Keratinocyte (primary cell): ENCODE data around the gene NAV3. TPM values are rescaled to one million over a fixed set of nuclear protein-coding genes. Genes with fewer than 3 reads are reported as not detected.

ENCODE experiments used
- DNase-seq: peaks from one replicate; pipeline ENCODE4 v3.0.0-alpha.2; 2011; ENCODE audit warnings: low read depth, missing footprints, low spot score
- FAIRE-seq: peaks from 2 replicates; lab custom pipeline; 2011; peaks lifted over from hg19 to GRCh38; lab: Jason Lieb, UNC
- H2AFZ ChIP-seq: 2 replicates; pipeline ENCODE4 v1.6.0; 2012; ENCODE audit warnings: low read length, control low read depth, inconsistent platforms; ENCODE audit not compliant: control insufficient read depth
- H3K27ac ChIP-seq: 2 replicates; pipeline ENCODE4 v1.5.1; 2011; ENCODE audit warnings: low read length; ENCODE audit not compliant: control insufficient read depth, insufficient read depth
- H3K27me3 ChIP-seq: 3 replicates; pipeline ENCODE4 v1.6.0; 2011; ENCODE audit warnings: low read length; ENCODE audit not compliant: control insufficient read depth, insufficient read depth; ENCODE audit errors: extremely low read depth
- H3K36me3 ChIP-seq, 2 experiments: 2 replicates in 1 of 2; 3 replicates in 1 of 2; pipeline ENCODE4 v1.5.1; 2011; ENCODE audit warnings: low read length in 2 of 2, mild to moderate bottlenecking in 1 of 2; ENCODE audit not compliant: control insufficient read depth in 2 of 2, insufficient read depth in 2 of 2; ENCODE audit errors: extremely low read depth in 1 of 2
- H3K4me1 ChIP-seq: 3 replicates; pipeline ENCODE4 v1.5.1; 2011; ENCODE audit warnings: low read length; ENCODE audit not compliant: control insufficient read depth, insufficient read depth; ENCODE audit errors: extremely low read depth
- H3K4me2 ChIP-seq: 3 replicates; pipeline ENCODE4 v1.6.0; 2011; ENCODE audit warnings: low read depth, low read length; ENCODE audit not compliant: control insufficient read depth, insufficient read depth; ENCODE audit errors: extremely low read depth
- H3K4me3 ChIP-seq, 3 experiments: fragments of 200-600 bp in 1 of 3; sonication (generic) in 1 of 3; 2 replicates in 2 of 3; 3 replicates in 1 of 3; pipeline ENCODE4 v1.5.1; 2011 to 2016; ENCODE audit warnings: low read length in 3 of 3, mild to moderate bottlenecking in 3 of 3, control low read depth in 2 of 3, inconsistent platforms in 1 of 3, low read depth in 1 of 3, mixed read lengths in 1 of 3, mixed run types in 1 of 3, moderate library complexity in 1 of 3; ENCODE audit not compliant: control insufficient read depth in 2 of 3, insufficient read depth in 2 of 3; ENCODE audit errors: extremely low read depth in 1 of 3
- H3K79me2 ChIP-seq: 2 replicates; pipeline ENCODE4 v1.6.0; 2012; ENCODE audit warnings: low read length; ENCODE audit not compliant: control insufficient read depth, insufficient read depth
- H3K9ac ChIP-seq: 3 replicates; pipeline ENCODE4 v1.6.0; 2011; ENCODE audit warnings: low read length; ENCODE audit not compliant: control insufficient read depth, insufficient read depth; ENCODE audit errors: extremely low read depth
- H3K9me1 ChIP-seq: 3 replicates; pipeline ENCODE4 v1.6.0; 2011; ENCODE audit warnings: low read length; ENCODE audit not compliant: control insufficient read depth, insufficient read depth; ENCODE audit errors: extremely low read depth
- H3K9me3 ChIP-seq: 2 replicates; pipeline ENCODE4 v1.5.1; 2012; ENCODE audit warnings: low read depth, low read length; ENCODE audit not compliant: control insufficient read depth
- H4K20me1 ChIP-seq: 3 replicates; pipeline ENCODE4 v1.6.0; 2011; ENCODE audit warnings: low read length; ENCODE audit not compliant: control insufficient read depth, insufficient read depth; ENCODE audit errors: extremely low read depth
- EZH2 ChIP-seq: IDR thresholded peaks from one replicate; pipeline ENCODE4 v1.6.1; 2012; ENCODE audit warnings: inconsistent platforms, mild to moderate bottlenecking, low read length, moderate library complexity
- dilution Hi-C: fragments of 300-500 bp; cut with MboI; formaldehyde crosslinking; loops from one replicate; pipeline ENCODE4 v1.7.0; 2020; ENCODE audit warnings: low sequenced_read_pairs; ENCODE audit not compliant: extremely low pct_ligation_motif_present
- polyA plus RNA-seq, 5 experiments: library from polyadenylated mRNA; depleted of rRNA in 3 of 5; stranded (reverse) in 3 of 5; stranded (forward) in 1 of 5; unstranded in 1 of 5; fragments of >200 nt; gene quantifications; 1 replicate in 1 of 5; 2 replicates in 3 of 5; 3 replicates in 1 of 5; pipeline versions ENCODE4 v1.2.1 to v1.2.3, GENCODE V29; 2011 to 2012; ENCODE audit warnings: missing spikeins in 2 of 5, low read depth in 1 of 5, low replicate concordance in 1 of 5
- TF ChIP-seq, protein P1 (sequence below), 3 experiments: IDR thresholded peaks in 1 of 3; conservative IDR thresholded peaks in 1 of 3; optimal IDR thresholded peaks in 1 of 3; 2 replicates in 2 of 3; 3 replicates in 1 of 3; pipeline versions ENCODE3 to v1.5.1; 2011; ENCODE audit warnings: low read length in 3 of 3, mild to moderate bottlenecking in 3 of 3, moderate library complexity in 2 of 3, control low read depth in 1 of 3, inconsistent platforms in 1 of 3; ENCODE audit not compliant: insufficient read depth in 2 of 3; ENCODE audit errors: extremely low read depth in 1 of 3

Gene NAV3
- polyA plus RNA-seq, 1 donor (not counting 4 experiments of a cell fraction or from before 2014, with no cell fraction given): 22.6 TPM

DNA sequence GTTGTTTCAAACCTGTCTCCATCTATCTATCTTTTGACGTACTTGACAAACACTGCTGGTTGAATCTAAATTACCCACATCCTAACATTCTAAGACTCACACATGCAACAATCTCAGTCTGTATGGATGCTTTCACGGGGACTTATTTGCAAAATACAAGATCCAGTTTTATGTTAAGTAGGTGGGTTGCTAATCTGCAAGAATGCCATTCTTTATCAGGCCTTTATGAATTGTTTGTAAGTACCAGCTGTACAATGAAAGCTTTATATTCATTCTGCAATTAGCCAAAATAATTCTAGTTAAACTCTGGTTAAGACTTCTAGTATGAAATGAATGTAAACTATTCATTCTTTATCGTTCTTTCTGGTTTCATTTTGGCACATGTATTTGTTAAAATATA lies 135.1 kb downstream of the NAV3 start:
- no peak for FAIRE-seq
- dilution Hi-C loops: no loop called here

DNA sequence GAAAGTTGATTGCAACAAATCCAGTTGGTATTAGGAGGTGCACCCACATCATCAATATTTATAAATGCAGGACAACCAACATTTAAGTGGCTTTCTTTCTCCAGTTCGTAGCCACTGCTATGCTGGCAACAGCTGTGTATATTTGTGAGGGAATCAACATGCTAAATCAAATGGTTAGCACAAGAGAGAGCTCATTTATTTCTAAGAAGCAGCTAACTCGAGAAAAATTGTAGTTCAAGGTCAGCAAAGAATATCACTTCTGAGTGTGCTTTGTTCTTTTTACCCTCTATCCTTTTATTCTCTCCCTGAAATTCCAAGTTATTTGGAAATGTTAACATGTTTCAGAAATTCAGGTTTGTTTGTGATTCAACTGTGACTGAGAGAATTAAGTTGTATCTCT lies 137.3 kb downstream of the NAV3 start:
- Histone ChIP-seq H3K4me3 (no peak overlapping the region), H3K9ac (no peak overlapping the region), H3K4me1 (no peaks in the 10 kb centered on the region), H3K36me3 (peaks cover 0 to 1% of the 10 kb centered on the region in 2 experiments), H3K27ac (no peak overlapping the region), H3K9me1 (no peaks in the 10 kb centered on the region), H3K4me2 (no peak overlapping the region), H3K9me3 (no peaks in the 10 kb centered on the region), H3K27me3 (no peaks in the 10 kb centered on the region), H3K79me2 (peaks cover 2% of the 10 kb centered on the region), H4K20me1 (no peaks in the 10 kb centered on the region), H2AFZ (no peak overlapping the region)
- FAIRE-seq (no peak), DNase-seq (no peak)
- no peak for TF ChIP-seq EZH2
- dilution Hi-C loops: no loop called here

More for the DNA sequence above, 135.1 kb downstream of the NAV3 start:
- H3K36me3 ChIP-seq: peaks cover 1 to 4% of the 10 kb centered on the region in 2 experiments
- peaks cover 7% of the 10 kb centered on the region for H3K79me2 ChIP-seq
- no peaks in the 10 kb centered on the region for H4K20me1 ChIP-seq
- H3K4me2 ChIP-seq: no peak overlapping the region
- DNase-seq: no peak
- no peaks in the 10 kb centered on the region for H3K9me1 ChIP-seq
- H3K9me3 ChIP-seq: no peaks in the 10 kb centered on the region
- H3K27ac ChIP-seq: no peak overlapping the region
- no peaks in the 10 kb centered on the region for H3K4me1 ChIP-seq
- no peak overlapping the region for H3K4me3 ChIP-seq
- TF ChIP-seq EZH2: no peak
- no peak overlapping the region for H2AFZ ChIP-seq
- no peaks in the 10 kb centered on the region for H3K27me3 ChIP-seq
- no peak overlapping the region for H3K9ac ChIP-seq

DNA sequence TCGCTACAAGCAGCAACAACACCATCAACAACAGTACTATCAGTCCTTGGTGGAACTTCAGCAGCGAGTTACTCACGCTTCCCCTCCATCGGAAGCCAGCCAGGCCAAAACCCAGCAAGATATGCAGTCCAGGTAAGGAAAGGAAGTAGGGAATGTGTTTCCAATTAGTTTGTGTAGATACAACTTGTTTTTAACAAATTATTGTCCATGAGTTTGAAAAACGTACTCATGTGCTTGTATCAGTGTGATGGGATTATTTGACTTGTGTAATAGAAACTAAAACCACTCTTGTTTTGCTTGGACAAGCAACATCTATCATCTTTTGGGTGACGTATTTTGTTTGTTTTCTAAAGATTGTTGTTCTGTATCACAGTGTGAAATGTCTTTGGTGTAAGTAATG lies 137.9 kb downstream of the NAV3 start:
- no peaks in the 10 kb centered on the region for H4K20me1 ChIP-seq
- H3K27me3 ChIP-seq: no peaks in the 10 kb centered on the region
- peaks cover 0 to 1% of the 10 kb centered on the region in 2 experiments for H3K36me3 ChIP-seq
- H3K9me1 ChIP-seq: no peaks in the 10 kb centered on the region
- no peak overlapping the region for H3K27ac ChIP-seq
- no peaks in the 10 kb centered on the region for H3K4me1 ChIP-seq
- TF ChIP-seq, protein P1, sequence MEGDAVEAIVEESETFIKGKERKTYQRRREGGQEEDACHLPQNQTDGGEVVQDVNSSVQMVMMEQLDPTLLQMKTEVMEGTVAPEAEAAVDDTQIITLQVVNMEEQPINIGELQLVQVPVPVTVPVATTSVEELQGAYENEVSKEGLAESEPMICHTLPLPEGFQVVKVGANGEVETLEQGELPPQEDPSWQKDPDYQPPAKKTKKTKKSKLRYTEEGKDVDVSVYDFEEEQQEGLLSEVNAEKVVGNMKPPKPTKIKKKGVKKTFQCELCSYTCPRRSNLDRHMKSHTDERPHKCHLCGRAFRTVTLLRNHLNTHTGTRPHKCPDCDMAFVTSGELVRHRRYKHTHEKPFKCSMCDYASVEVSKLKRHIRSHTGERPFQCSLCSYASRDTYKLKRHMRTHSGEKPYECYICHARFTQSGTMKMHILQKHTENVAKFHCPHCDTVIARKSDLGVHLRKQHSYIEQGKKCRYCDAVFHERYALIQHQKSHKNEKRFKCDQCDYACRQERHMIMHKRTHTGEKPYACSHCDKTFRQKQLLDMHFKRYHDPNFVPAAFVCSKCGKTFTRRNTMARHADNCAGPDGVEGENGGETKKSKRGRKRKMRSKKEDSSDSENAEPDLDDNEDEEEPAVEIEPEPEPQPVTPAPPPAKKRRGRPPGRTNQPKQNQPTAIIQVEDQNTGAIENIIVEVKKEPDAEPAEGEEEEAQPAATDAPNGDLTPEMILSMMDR (optimal IDR thresholded peaks at IDR 0.05 in 1 of 3, IDR thresholded peaks at IDR 0.05 in 1 of 3, conservative IDR thresholded peaks at IDR 0.05 in 1 of 3; ENCODE audit: extremely low read depth in 1 of 3, insufficient read depth in 2 of 3, low read length in 3 of 3): no peak
- TF ChIP-seq EZH2: no peak
- no peak overlapping the region for H3K4me2 ChIP-seq
- no peak overlapping the region for H3K9ac ChIP-seq
- peaks cover 2% of the 10 kb centered on the region for H3K79me2 ChIP-seq
- dilution Hi-C loops: no loop called here
- H3K9me3 ChIP-seq: no peaks in the 10 kb centered on the region
- H2AFZ ChIP-seq: no peak overlapping the region
- no peak overlapping the region for H3K4me3 ChIP-seq
- FAIRE-seq: no peak
- no peak for DNase-seq
